Activated T-cell treated with anti-CD3 and anti-CD28 coated beads for 24 hours (primary cell): ENCODE data around the gene SPATA20.

Experiments
- DNase-seq: peaks from one replicate; pipeline ENCODE4 v3.0.0-alpha.2; 2020; ENCODE audit warnings: low read depth

The SPATA20 gene

GRCh38 chr17:50601823-50602375, 54.9 kb downstream of the SPATA20 start:
- DNase-seq, result no peak

DNA sequence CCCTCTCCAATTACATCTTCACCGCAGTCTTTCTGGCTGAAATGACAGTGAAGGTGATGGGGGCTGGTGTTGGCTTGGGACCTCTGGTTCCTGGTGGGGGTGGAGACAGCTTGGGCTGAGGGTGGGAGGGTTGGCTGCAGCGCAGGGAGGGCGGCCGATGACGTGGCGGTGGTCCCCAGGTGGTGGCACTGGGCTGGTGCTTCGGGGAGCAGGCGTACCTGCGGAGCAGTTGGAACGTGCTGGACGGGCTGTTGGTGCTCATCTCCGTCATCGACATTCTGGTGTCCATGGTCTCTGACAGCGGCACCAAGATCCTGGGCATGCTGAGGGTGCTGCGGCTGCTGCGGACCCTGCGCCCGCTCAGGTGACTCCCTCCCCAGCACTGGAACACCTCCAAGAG, 55.9 kb downstream of the SPATA20 start:
- DNase-seq, result no peak

- DNase-seq, result no peak
Observed at GRCh38 chr17:50603340-50603739, 56.4 kb downstream of the SPATA20 start.

GRCh38 chr17:50604513-50604912, 57.5 kb downstream of the SPATA20 start:
- DNase-seq, result no peak

DNA sequence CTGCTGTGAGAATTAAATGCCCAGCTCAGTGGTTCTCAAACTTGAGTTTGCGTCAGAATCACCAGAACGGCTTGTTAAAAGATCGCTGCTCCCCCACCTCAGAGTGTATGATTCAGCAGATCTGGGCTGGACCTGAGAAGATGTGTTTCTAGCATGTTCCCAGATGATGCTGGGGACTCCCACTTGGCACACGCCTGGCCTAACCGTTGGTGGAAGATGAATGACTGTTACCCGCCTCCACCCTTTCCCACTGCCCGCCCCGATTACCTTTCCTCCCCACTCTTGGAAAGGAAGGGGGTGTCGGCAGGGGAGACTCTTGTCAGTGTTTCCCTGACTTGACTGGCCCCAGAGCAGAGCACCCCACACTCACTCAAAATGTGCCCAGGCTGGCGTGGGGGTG, 58.5 kb downstream of the SPATA20 start:
- DNase-seq, result no peak
